Measurements from ENCODE around the gene SPINDOC. TPM values are rescaled to one million over a fixed set of nuclear protein-coding genes. Genes with fewer than 3 reads are reported as not detected.
"Not testable (repeated sequence)": the region's sequence is repeated elsewhere in the genome, so short reads cannot be mapped to it uniquely, and the experiment has no call there.

The SPINDOC gene
- polyA plus RNA-seq, 1 donor: 20.1 TPM

GRCh38 chr11:63791495-63792167 lies 21.6 kb upstream of the SPINDOC start:
- DNase-seq (ENCODE audit: low read depth): no peak

- DNase-seq (ENCODE audit: low read depth): no peak
Observed at GRCh38 chr11:63793161-63793560, 20.1 kb upstream of the SPINDOC start.

- DNase-seq (ENCODE audit: low read depth): no peak
Observed at GRCh38 chr11:63795066-63795465, 18.2 kb upstream of the SPINDOC start.

GRCh38 chr11:63800921-63801320 lies 12.3 kb upstream of the SPINDOC start:
- no peak for DNase-seq (ENCODE audit: low read depth)

GRCh38 chr11:63802637-63803414 lies 10.4 kb upstream of the SPINDOC start:
- no peak for DNase-seq (ENCODE audit: low read depth)

GRCh38 chr11:63804259-63804658 lies 9.0 kb upstream of the SPINDOC start:
- DNase-seq (ENCODE audit: low read depth): no peak

GRCh38 chr11:63805844-63806415 lies 7.3 kb upstream of the SPINDOC start:
- DNase-seq (ENCODE audit: low read depth): no peak

GRCh38 chr11:63810383-63810782 lies 2.9 kb upstream of the SPINDOC start:
- not testable (repeated sequence) for DNase-seq (ENCODE audit: low read depth)

- no peak for DNase-seq (ENCODE audit: low read depth)
Observed at GRCh38 chr11:63811522-63811921, 1.7 kb upstream of the SPINDOC start.

GRCh38 chr11:63813563-63814382 lies 517 bp downstream of the SPINDOC start:
- DNase-seq (ENCODE audit: low read depth): no peak

GRCh38 chr11:63814383-63814736 lies 1.1 kb downstream of the SPINDOC start:
- DNase-seq (ENCODE audit: low read depth): no peak

GRCh38 chr11:63816166-63816565 lies 2.9 kb downstream of the SPINDOC start:
- DNase-seq (ENCODE audit: low read depth): no peak

GRCh38 chr11:63816732-63817131 lies 3.5 kb downstream of the SPINDOC start:
- DNase-seq (ENCODE audit: low read depth): no peak

GRCh38 chr11:63817758-63818498 lies 4.7 kb downstream of the SPINDOC start:
- no peak for DNase-seq (ENCODE audit: low read depth)

GRCh38 chr11:63818609-63819008 lies 5.4 kb downstream of the SPINDOC start:
- no peak for DNase-seq (ENCODE audit: low read depth)

GRCh38 chr11:63821411-63821810 lies 8.2 kb downstream of the SPINDOC start:
- no peak for DNase-seq (ENCODE audit: low read depth)

GRCh38 chr11:63826471-63827190 lies 13.4 kb downstream of the SPINDOC start:
- DNase-seq (ENCODE audit: low read depth): no peak

- no peak for DNase-seq (ENCODE audit: low read depth)
Observed at GRCh38 chr11:63829823-63830489, 16.7 kb downstream of the SPINDOC start.

- no peak for DNase-seq (ENCODE audit: low read depth)
Observed at GRCh38 chr11:63831326-63831725, 18.1 kb downstream of the SPINDOC start.

GRCh38 chr11:63832336-63832735 lies 19.1 kb downstream of the SPINDOC start:
- no peak for DNase-seq (ENCODE audit: low read depth)
